ENCODE measurements around the gene OMP. TPM values are rescaled to one million over a fixed set of nuclear protein-coding genes. Genes with fewer than 3 reads are reported as not detected.

The OMP gene
- total RNA-seq, 2 donors from 2014 or later: not detected

DNA sequence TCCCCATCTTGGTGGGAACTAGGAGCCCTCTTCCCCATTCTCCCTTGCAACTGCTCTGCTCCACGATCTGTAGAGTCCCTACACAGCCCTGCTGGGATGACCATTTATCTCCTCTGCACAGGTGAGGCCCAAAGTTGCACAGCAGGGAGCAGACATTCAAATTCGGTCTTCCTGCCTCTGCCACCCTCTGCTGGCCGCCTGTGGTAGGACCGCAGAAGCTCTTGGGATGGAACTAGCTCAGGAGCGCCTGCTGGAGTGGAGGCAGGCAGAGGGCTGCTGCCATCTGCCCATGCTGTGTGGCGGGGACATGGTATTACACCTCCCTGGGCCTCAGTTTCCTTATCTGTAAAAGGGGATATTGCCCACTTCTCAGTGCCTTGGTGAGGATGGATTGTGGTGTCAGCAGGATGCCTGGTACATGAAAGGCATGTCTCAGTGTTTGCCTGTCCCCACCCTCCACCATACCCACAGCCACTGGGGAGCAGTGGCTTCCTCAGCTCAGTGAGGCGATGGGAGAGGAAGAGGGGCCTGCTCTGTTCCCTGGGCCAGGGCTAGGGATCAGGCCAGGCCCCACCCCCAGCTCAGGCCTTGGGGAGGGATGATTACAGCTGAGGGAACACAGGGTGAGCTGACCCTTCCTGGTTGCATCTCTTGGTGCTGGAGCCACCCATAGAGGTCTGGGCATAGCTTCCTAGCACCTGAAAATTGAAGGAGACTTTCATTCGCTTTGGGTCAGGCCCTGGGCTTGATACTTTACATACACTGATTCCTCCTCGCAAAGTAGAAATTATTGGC, 11.3 kb upstream of the OMP start:
- intact Hi-C loops (cut with DNase I): loop anchor here (10.0 kb wide), 1 partner anchor 167 kb away; no protein-coding TSS in a partner anchor
- H3K4me3 ChIP-seq: no peak overlapping the region
- no peak overlapping the region for H3K27ac ChIP-seq
- H3K36me3 ChIP-seq (replicated peaks in 1 of 2; ENCODE audit: insufficient read depth in 1 of 2, low read depth in 2 of 2): no peaks in the 10 kb centered on the region
- H3K27me3 ChIP-seq: no peaks in the 10 kb centered on the region
- ATAC-seq (peak; percentile 87), DNase-seq (peak; percentile 86 to 90 (median 88))
- H3K4me1 ChIP-seq: peaks cover 39% of the 10 kb centered on the region
- TF ChIP-seq, protein P1, sequence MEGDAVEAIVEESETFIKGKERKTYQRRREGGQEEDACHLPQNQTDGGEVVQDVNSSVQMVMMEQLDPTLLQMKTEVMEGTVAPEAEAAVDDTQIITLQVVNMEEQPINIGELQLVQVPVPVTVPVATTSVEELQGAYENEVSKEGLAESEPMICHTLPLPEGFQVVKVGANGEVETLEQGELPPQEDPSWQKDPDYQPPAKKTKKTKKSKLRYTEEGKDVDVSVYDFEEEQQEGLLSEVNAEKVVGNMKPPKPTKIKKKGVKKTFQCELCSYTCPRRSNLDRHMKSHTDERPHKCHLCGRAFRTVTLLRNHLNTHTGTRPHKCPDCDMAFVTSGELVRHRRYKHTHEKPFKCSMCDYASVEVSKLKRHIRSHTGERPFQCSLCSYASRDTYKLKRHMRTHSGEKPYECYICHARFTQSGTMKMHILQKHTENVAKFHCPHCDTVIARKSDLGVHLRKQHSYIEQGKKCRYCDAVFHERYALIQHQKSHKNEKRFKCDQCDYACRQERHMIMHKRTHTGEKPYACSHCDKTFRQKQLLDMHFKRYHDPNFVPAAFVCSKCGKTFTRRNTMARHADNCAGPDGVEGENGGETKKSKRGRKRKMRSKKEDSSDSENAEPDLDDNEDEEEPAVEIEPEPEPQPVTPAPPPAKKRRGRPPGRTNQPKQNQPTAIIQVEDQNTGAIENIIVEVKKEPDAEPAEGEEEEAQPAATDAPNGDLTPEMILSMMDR (IDR thresholded peaks at IDR 0.05): peak; percentile 83 to 97 (median 95)
- no peak for TF ChIP-seq POLR2A (IDR thresholded peaks at IDR 0.05)
- WGBS, 2 donors: 25 to 33% methylated on average over 6 to 9 of the region's 9 CpGs
- no peaks in the 10 kb centered on the region for H3K9me3 ChIP-seq

DNA sequence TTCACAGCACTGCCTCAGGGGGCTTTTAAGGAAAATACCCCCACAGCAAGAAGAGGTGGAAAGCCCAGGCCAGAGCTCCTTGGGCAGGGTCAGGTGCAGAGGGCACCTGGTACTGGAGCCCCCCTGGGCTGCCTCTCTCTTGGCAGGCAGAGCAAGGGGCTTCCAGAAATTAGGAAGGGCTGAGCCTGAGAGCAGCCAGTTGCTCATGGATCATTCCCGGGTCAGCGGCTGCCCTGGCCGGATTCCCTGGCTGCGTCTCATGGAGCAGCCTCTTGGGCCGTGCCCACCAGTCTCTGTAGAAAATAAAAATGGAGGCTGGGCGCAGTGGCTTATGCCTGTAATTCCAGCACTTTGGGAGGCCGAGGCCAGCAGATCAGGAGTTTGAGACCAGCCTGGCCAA, 10.3 kb upstream of the OMP start:
- Histone ChIP-seq H3K4me1 (peaks cover 28% of the 10 kb centered on the region), H3K27me3 (no peaks in the 10 kb centered on the region), H3K36me3 (replicated peaks in 1 of 2; ENCODE audit: insufficient read depth in 1 of 2, low read depth in 2 of 2) (no peaks in the 10 kb centered on the region), H3K27ac (no peak overlapping the region), H3K9me3 (no peaks in the 10 kb centered on the region), H3K4me3 (no peak overlapping the region)
- no peak for TF ChIP-seq POLR2A (IDR thresholded peaks at IDR 0.05)
- TF ChIP-seq, protein P1 (IDR thresholded peaks at IDR 0.05): no peak
- intact Hi-C loops (cut with DNase I): loop anchor here (10.0 kb wide), 1 partner anchor 168 kb away; no protein-coding TSS in a partner anchor
- DNase-seq: peak in 1 of 4 donors; percentile 11
- no peak for ATAC-seq
- 33 to 77% methylated on average over 1 to 7 of the region's 7 CpGs for WGBS, 2 donors

DNA sequence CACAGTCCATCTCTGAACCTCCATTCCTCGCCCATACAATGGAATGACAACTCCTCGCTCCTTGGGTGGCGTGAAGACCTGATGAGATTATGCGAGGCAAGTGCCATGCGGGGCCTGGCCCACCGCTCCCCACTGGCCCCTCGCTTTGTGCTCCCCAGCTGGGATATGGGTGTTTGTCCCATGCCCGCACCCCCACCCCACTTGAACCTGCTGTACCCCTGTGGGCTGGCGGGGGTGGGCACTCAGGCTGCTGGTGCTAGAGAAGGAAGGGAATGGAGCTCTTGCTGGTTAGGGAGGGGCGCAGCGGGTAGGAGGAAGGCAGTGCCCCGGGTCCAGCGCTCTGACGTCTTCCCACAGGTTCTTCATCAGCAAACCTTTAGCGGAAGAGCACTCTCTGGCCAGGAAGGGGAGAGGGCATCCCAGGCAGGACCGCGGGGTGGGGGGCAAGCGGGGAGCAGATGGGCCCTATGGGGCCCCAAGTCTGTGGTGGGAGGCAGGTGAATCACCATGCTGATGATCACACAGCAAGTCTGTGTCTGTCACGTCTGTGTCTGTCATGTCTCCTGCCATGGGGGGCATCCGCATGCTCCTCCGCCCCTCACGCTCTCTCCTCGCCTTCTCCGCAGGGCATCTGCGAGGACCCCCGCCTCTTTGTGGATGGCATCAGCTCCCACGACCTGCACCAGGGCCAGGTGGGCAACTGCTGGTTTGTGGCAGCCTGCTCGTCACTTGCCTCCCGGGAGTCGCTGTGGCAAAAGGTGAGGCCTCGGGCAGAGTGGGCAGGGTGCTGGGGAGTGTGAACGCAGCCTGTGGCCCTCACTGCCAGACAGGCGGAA, 9.4 kb upstream of the OMP start:
- WGBS, 2 donors: 82 to 83% methylated on average over 17 to 32 of the region's 33 CpGs

DNA sequence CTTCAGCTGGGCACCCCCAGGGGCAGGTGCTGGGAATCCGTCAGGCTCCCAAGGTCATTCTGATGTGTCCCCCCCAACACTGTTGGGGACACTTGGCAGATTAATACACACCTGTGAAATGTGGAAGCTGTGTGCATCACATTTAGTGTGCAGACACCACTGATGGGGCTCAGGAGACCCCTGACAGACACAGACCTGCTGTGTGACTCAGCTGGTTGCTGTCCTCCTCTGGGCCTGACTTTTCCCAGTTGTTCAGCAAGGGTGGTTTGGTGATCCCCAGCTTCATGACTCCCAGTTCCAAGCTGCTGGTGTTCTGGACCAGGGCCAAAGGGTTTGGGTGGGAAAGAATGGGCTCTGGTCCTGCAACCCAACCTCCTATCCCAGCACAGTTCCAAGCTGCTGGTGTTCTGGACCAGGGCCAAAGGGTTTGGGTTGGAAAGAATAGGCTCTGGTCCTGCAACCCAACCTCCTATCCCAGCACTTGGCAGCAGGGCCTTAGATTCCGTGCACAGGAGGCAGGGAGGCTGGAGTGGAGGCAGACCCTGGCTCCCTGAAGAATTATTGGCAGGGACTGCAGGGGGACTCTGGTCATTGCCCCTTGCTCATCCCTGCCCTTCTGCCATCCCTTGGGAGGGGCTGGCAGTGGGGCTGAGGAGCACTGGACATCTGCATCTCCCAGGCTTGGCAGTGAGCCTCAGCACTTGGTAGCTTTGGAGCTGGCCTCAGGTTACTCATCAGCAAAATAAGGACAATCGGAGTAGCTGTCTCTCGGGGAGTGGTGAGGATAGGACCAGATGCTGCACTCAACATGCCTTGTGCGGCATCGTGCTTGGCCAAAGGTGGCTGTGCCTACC, 8.4 kb upstream of the OMP start:
- WGBS, 2 donors: 93 to 97% methylated on average over 5 to 6 of the region's 6 CpGs
- TF ChIP-seq, protein P1 (IDR thresholded peaks at IDR 0.05): no peak
- TF ChIP-seq POLR2A (IDR thresholded peaks at IDR 0.05): no peak
- no peak for ATAC-seq
- Histone ChIP-seq H3K27me3 (no peaks in the 10 kb centered on the region), H3K4me3 (no peak overlapping the region), H3K9me3 (no peaks in the 10 kb centered on the region), H3K36me3 (replicated peaks in 1 of 2; ENCODE audit: insufficient read depth in 1 of 2, low read depth in 2 of 2) (no peaks in the 10 kb centered on the region), H3K27ac (no peak overlapping the region), H3K4me1 (peaks cover 11% of the 10 kb centered on the region)
- intact Hi-C loops (cut with DNase I): loop anchor here (10.0 kb wide), 1 partner anchor 169 kb away; no protein-coding TSS in a partner anchor
- peak in 1 of 4 donors; percentile 9 for DNase-seq

More for the DNA sequence above, 9.4 kb upstream of the OMP start:
- no peak overlapping the region for H3K4me3 ChIP-seq
- intact Hi-C loops (cut with DNase I): loop anchor here (10.0 kb wide), 1 partner anchor 168 kb away; no protein-coding TSS in a partner anchor
- H3K36me3 ChIP-seq (replicated peaks in 1 of 2; ENCODE audit: insufficient read depth in 1 of 2, low read depth in 2 of 2): no peaks in the 10 kb centered on the region
- TF ChIP-seq, protein P1 (IDR thresholded peaks at IDR 0.05): no peak
- no peak for TF ChIP-seq POLR2A (IDR thresholded peaks at IDR 0.05)
- no peaks in the 10 kb centered on the region for H3K27me3 ChIP-seq
- no peak for ATAC-seq
- H3K4me1 ChIP-seq: peaks cover 19% of the 10 kb centered on the region
- no peak overlapping the region for H3K27ac ChIP-seq
- H3K9me3 ChIP-seq: no peaks in the 10 kb centered on the region
- peak in 1 of 4 donors; percentile 9 for DNase-seq

Data from body of pancreas (tissue), 4 donors.